ENCODE results near the gene HSPA14.
A peak's percentile ranks its signal among the peaks of the same experiment; 100 is the strongest.

Gene HSPA14

GRCh38 chr10:14833106-14833505 is 5.0 kb upstream of the HSPA14 start:
- no peak for DNase-seq
- peaks cover 20% of the 10 kb centered on the region for H3K4me1 Mint-ChIP-seq
- no peak overlapping the region for H3K4me3 Mint-ChIP-seq
- no peaks in the 10 kb centered on the region for H3K9me3 Mint-ChIP-seq
- peaks cover 9% of the 10 kb centered on the region for H3K36me3 Mint-ChIP-seq (ENCODE audit: low read depth)
- no peak overlapping the region for H3K27ac Mint-ChIP-seq
- no peaks in the 10 kb centered on the region for H3K27me3 Mint-ChIP-seq (ENCODE audit: low read depth, poor library complexity)
- TF ChIP-seq CTCF (IDR thresholded peaks at IDR 0.05): no peak

GRCh38 chr10:14836208-14836607 is 1.9 kb upstream of the HSPA14 start:
- no peaks in the 10 kb centered on the region for H3K27me3 Mint-ChIP-seq (ENCODE audit: low read depth, poor library complexity)
- H3K4me3 Mint-ChIP-seq: no peak overlapping the region
- H3K9me3 Mint-ChIP-seq: no peaks in the 10 kb centered on the region
- peaks cover 37% of the 10 kb centered on the region for H3K4me1 Mint-ChIP-seq
- H3K36me3 Mint-ChIP-seq (ENCODE audit: low read depth): peaks cover 26% of the 10 kb centered on the region
- H3K27ac Mint-ChIP-seq: no peak overlapping the region
- no peak for TF ChIP-seq CTCF (IDR thresholded peaks at IDR 0.05)
- DNase-seq: no peak

- no peaks in the 10 kb centered on the region for H3K27me3 Mint-ChIP-seq (ENCODE audit: low read depth, poor library complexity)
- H3K4me1 Mint-ChIP-seq: peaks cover 37% of the 10 kb centered on the region
- DNase-seq: no peak
- no peaks in the 10 kb centered on the region for H3K9me3 Mint-ChIP-seq
- TF ChIP-seq CTCF (IDR thresholded peaks at IDR 0.05): no peak
- peak overlapping the region; percentile 94 for H3K4me3 Mint-ChIP-seq
- H3K27ac Mint-ChIP-seq: peak overlapping the region; percentile 100
- H3K36me3 Mint-ChIP-seq (ENCODE audit: low read depth): peaks cover 36% of the 10 kb centered on the region
Observed at GRCh38 chr10:14837003-14837756, 926 bp upstream of the HSPA14 start.

GRCh38 chr10:14838582-14839304 is 637 bp downstream of the HSPA14 start:
- H3K27ac Mint-ChIP-seq: peak overlapping the region; percentile 100
- peak overlapping the region; percentile 94 for H3K4me3 Mint-ChIP-seq
- no peak for TF ChIP-seq CTCF (IDR thresholded peaks at IDR 0.05)
- peak; percentile 78 for DNase-seq
- no peaks in the 10 kb centered on the region for H3K27me3 Mint-ChIP-seq (ENCODE audit: low read depth, poor library complexity)
- no peaks in the 10 kb centered on the region for H3K9me3 Mint-ChIP-seq
- H3K4me1 Mint-ChIP-seq: peaks cover 37% of the 10 kb centered on the region
- H3K36me3 Mint-ChIP-seq (ENCODE audit: low read depth): peaks cover 46% of the 10 kb centered on the region

GRCh38 chr10:14839305-14839695 is 1.2 kb downstream of the HSPA14 start:
- peak overlapping the region; percentile 94 for H3K4me3 Mint-ChIP-seq
- H3K36me3 Mint-ChIP-seq (ENCODE audit: low read depth): peaks cover 48% of the 10 kb centered on the region
- peaks cover 36% of the 10 kb centered on the region for H3K4me1 Mint-ChIP-seq
- no peak for TF ChIP-seq CTCF (IDR thresholded peaks at IDR 0.05)
- peak overlapping the region; percentile 95 for H3K27ac Mint-ChIP-seq
- H3K27me3 Mint-ChIP-seq (ENCODE audit: low read depth, poor library complexity): no peaks in the 10 kb centered on the region
- DNase-seq: peak; percentile 9
- no peaks in the 10 kb centered on the region for H3K9me3 Mint-ChIP-seq

Measured in nephron progenitor cell (in vitro differentiated cells).